ENCODE results near the gene PCNX3.
A peak's percentile ranks its signal among the peaks of the same experiment; 100 is the strongest.
"Not testable (repeated sequence)": the region's sequence is repeated elsewhere in the genome, so short reads cannot be mapped to it uniquely, and the experiment has no call there.

The PCNX3 gene

GRCh38 chr11:65629579-65629978, 14.0 kb downstream of the PCNX3 start:
- peaks cover 64% of the 10 kb centered on the region for H3K36me3 ChIP-seq (ENCODE audit: control insufficient read depth, insufficient read depth, low read length)
- no peaks in the 10 kb centered on the region for H3K9me3 ChIP-seq (ENCODE audit: control insufficient read depth, insufficient read depth, low read length)
- H3K4me3 ChIP-seq (ENCODE audit: low read depth, low read length): no peak overlapping the region
- no peak overlapping the region for H3K9ac ChIP-seq (ENCODE audit: low read depth, low read length)
- H3K4me1 ChIP-seq (ENCODE audit: control insufficient read depth, insufficient read depth, low read length): no peaks in the 10 kb centered on the region
- no peaks in the 10 kb centered on the region for H3K27me3 ChIP-seq (ENCODE audit: control insufficient read depth, insufficient read depth, low read length)

- H3K4me1 ChIP-seq (ENCODE audit: control insufficient read depth, insufficient read depth, low read length): no peaks in the 10 kb centered on the region
- H3K9ac ChIP-seq (ENCODE audit: low read depth, low read length): no peak overlapping the region
- H3K4me3 ChIP-seq (ENCODE audit: low read depth, low read length): no peak overlapping the region
- no peaks in the 10 kb centered on the region for H3K9me3 ChIP-seq (ENCODE audit: control insufficient read depth, insufficient read depth, low read length)
- peaks cover 68% of the 10 kb centered on the region for H3K36me3 ChIP-seq (ENCODE audit: control insufficient read depth, insufficient read depth, low read length)
- no peaks in the 10 kb centered on the region for H3K27me3 ChIP-seq (ENCODE audit: control insufficient read depth, insufficient read depth, low read length)
These were observed 14.6 kb downstream of the PCNX3 start for GRCh38 chr11:65630215-65630614.

- H3K9me3 ChIP-seq (ENCODE audit: control insufficient read depth, insufficient read depth, low read length): no peaks in the 10 kb centered on the region
- H3K4me1 ChIP-seq (ENCODE audit: control insufficient read depth, insufficient read depth, low read length): peaks cover 6% of the 10 kb centered on the region
- H3K36me3 ChIP-seq (ENCODE audit: control insufficient read depth, insufficient read depth, low read length): peaks cover 60% of the 10 kb centered on the region
- H3K9ac ChIP-seq (ENCODE audit: low read depth, low read length): no peak overlapping the region
- H3K27me3 ChIP-seq (ENCODE audit: control insufficient read depth, insufficient read depth, low read length): no peaks in the 10 kb centered on the region
- H3K4me3 ChIP-seq (ENCODE audit: low read depth, low read length): no peak overlapping the region
These were observed 18.0 kb downstream of the PCNX3 start for GRCh38 chr11:65633390-65634108.

GRCh38 chr11:65634109-65634436, 18.5 kb downstream of the PCNX3 start:
- Histone ChIP-seq H3K4me1 (ENCODE audit: control insufficient read depth, insufficient read depth, low read length) (peaks cover 8% of the 10 kb centered on the region), H3K36me3 (ENCODE audit: control insufficient read depth, insufficient read depth, low read length) (peaks cover 56% of the 10 kb centered on the region), H3K27me3 (ENCODE audit: control insufficient read depth, insufficient read depth, low read length) (no peaks in the 10 kb centered on the region), H3K4me3 (ENCODE audit: low read depth, low read length) (no peak overlapping the region), H3K9me3 (ENCODE audit: control insufficient read depth, insufficient read depth, low read length) (no peaks in the 10 kb centered on the region), H3K9ac (ENCODE audit: low read depth, low read length) (no peak overlapping the region)

- H3K27me3 ChIP-seq (ENCODE audit: control insufficient read depth, insufficient read depth, low read length): no peaks in the 10 kb centered on the region
- H3K36me3 ChIP-seq (ENCODE audit: control insufficient read depth, insufficient read depth, low read length): peaks cover 53% of the 10 kb centered on the region
- no peaks in the 10 kb centered on the region for H3K9me3 ChIP-seq (ENCODE audit: control insufficient read depth, insufficient read depth, low read length)
- no peak overlapping the region for H3K4me3 ChIP-seq (ENCODE audit: low read depth, low read length)
- H3K4me1 ChIP-seq (ENCODE audit: control insufficient read depth, insufficient read depth, low read length): peaks cover 8% of the 10 kb centered on the region
- H3K9ac ChIP-seq (ENCODE audit: low read depth, low read length): no peak overlapping the region
These were observed 18.9 kb downstream of the PCNX3 start for GRCh38 chr11:65634440-65634839.

GRCh38 chr11:65634905-65635731, 19.5 kb downstream of the PCNX3 start:
- no peaks in the 10 kb centered on the region for H3K9me3 ChIP-seq (ENCODE audit: control insufficient read depth, insufficient read depth, low read length)
- no peaks in the 10 kb centered on the region for H3K27me3 ChIP-seq (ENCODE audit: control insufficient read depth, insufficient read depth, low read length)
- H3K4me3 ChIP-seq (ENCODE audit: low read depth, low read length): no peak overlapping the region
- H3K4me1 ChIP-seq (ENCODE audit: control insufficient read depth, insufficient read depth, low read length): peaks cover 8% of the 10 kb centered on the region
- H3K36me3 ChIP-seq (ENCODE audit: control insufficient read depth, insufficient read depth, low read length): peaks cover 46% of the 10 kb centered on the region
- no peak overlapping the region for H3K9ac ChIP-seq (ENCODE audit: low read depth, low read length)

- Histone ChIP-seq H3K9ac (ENCODE audit: low read depth, low read length) (no peak overlapping the region), H3K4me1 (ENCODE audit: control insufficient read depth, insufficient read depth, low read length) (peaks cover 8% of the 10 kb centered on the region), H3K9me3 (ENCODE audit: control insufficient read depth, insufficient read depth, low read length) (no peaks in the 10 kb centered on the region), H3K27me3 (ENCODE audit: control insufficient read depth, insufficient read depth, low read length) (no peaks in the 10 kb centered on the region), H3K4me3 (ENCODE audit: low read depth, low read length) (no peak overlapping the region), H3K36me3 (ENCODE audit: control insufficient read depth, insufficient read depth, low read length) (peaks cover 37% of the 10 kb centered on the region)
These were observed 20.8 kb downstream of the PCNX3 start for GRCh38 chr11:65636108-65637031.

- H3K9me3 ChIP-seq (ENCODE audit: control insufficient read depth, insufficient read depth, low read length): no peaks in the 10 kb centered on the region
- no peaks in the 10 kb centered on the region for H3K27me3 ChIP-seq (ENCODE audit: control insufficient read depth, insufficient read depth, low read length)
- peaks cover 37% of the 10 kb centered on the region for H3K36me3 ChIP-seq (ENCODE audit: control insufficient read depth, insufficient read depth, low read length)
- H3K9ac ChIP-seq (ENCODE audit: low read depth, low read length): no peak overlapping the region
- H3K4me3 ChIP-seq (ENCODE audit: low read depth, low read length): peak overlapping the region; percentile 32
- peaks cover 10% of the 10 kb centered on the region for H3K4me1 ChIP-seq (ENCODE audit: control insufficient read depth, insufficient read depth, low read length)
These were observed 21.5 kb downstream of the PCNX3 start for GRCh38 chr11:65637032-65637557.

GRCh38 chr11:65637794-65638419, 22.3 kb downstream of the PCNX3 start, which contains the start of gene SIPA1:
SIPA1 (plus strand) TSS chr11:65638101; CDS start chr11:65640922, 2,821 bp downstream.
- Histone ChIP-seq H3K36me3 (ENCODE audit: control insufficient read depth, insufficient read depth, low read length) (peaks cover 37% of the 10 kb centered on the region), H3K9ac (ENCODE audit: low read depth, low read length) (peak within 1 kb of the TSS; percentile 47), H3K4me3 (ENCODE audit: low read depth, low read length) (peak within 1 kb of the TSS; percentile 70), H3K9me3 (ENCODE audit: control insufficient read depth, insufficient read depth, low read length) (no peaks in the 10 kb centered on the region), H3K27me3 (ENCODE audit: control insufficient read depth, insufficient read depth, low read length) (no peaks in the 10 kb centered on the region), H3K4me1 (ENCODE audit: control insufficient read depth, insufficient read depth, low read length) (peaks cover 10% of the 10 kb centered on the region)

- H3K9ac ChIP-seq (ENCODE audit: low read depth, low read length); H3K4me3 ChIP-seq (ENCODE audit: low read depth, low read length): not testable (repeated sequence)
- H3K4me1 ChIP-seq (ENCODE audit: control insufficient read depth, insufficient read depth, low read length): peaks cover 14% of the 10 kb centered on the region
These were observed 23.6 kb downstream of the PCNX3 start for GRCh38 chr11:65639228-65639597.

More at GRCh38 chr11:65639228-65639597, 23.6 kb downstream of the PCNX3 start:
- not testable (repeated sequence) for H3K27me3 ChIP-seq (ENCODE audit: control insufficient read depth, insufficient read depth, low read length); H3K9me3 ChIP-seq (ENCODE audit: control insufficient read depth, insufficient read depth, low read length)
- peaks cover 33% of the 10 kb centered on the region for H3K36me3 ChIP-seq (ENCODE audit: control insufficient read depth, insufficient read depth, low read length)

Measured in iPS-15b (cell line).